HG02970 (cell line): ENCODE results near the gene C6orf136.

ENCODE experiments used
- ATAC-seq: cut with Tn5 transposase; IDR thresholded peaks from one replicate; pipeline ENCODE4 v1.9.1; 2021; ENCODE audit warnings: mild to moderate bottlenecking, moderate library complexity, moderate number of reproducible peaks; ENCODE audit not compliant: unreplicated experiment, low FRiP score

Gene C6orf136

GRCh38 chr6:30685157-30686008 is 38.5 kb downstream of the C6orf136 start:
- ATAC-seq, result no peak

GRCh38 chr6:30686009-30686907 is 39.3 kb downstream of the C6orf136 start, which contains the start of gene PPP1R18:
Gene PPP1R18, minus strand, starts transcription at chr6:30686645. Its CDS starts 627 bp downstream, at chr6:30686018.
- no peak for ATAC-seq

GRCh38 chr6:30686908-30687658 is 40.1 kb downstream of the C6orf136 start:
- ATAC-seq, result peak; percentile 48

GRCh38 chr6:30687659-30688431 is 40.9 kb downstream of the C6orf136 start:
- ATAC-seq, result no peak

- ATAC-seq, result no peak
These were observed 41.6 kb downstream of the C6orf136 start for GRCh38 chr6:30688569-30688968.

GRCh38 chr6:30689022-30689865 is 42.3 kb downstream of the C6orf136 start:
- ATAC-seq, result no peak

GRCh38 chr6:30689985-30690384 is 43.1 kb downstream of the C6orf136 start:
- no peak for ATAC-seq

GRCh38 chr6:30690403-30691207 is 43.7 kb downstream of the C6orf136 start, which contains the start of gene NRM:
Gene NRM, minus strand, starts transcription at chr6:30690984. Its CDS starts 10 bp downstream, at chr6:30690974.
- ATAC-seq, result no peak

- no peak for ATAC-seq
These were observed 44.4 kb downstream of the C6orf136 start for GRCh38 chr6:30691208-30691847.

- no peak for ATAC-seq
These were observed 49.5 kb downstream of the C6orf136 start for GRCh38 chr6:30696432-30696831.

GRCh38 chr6:30700340-30700739 is 53.4 kb downstream of the C6orf136 start:
- no peak for ATAC-seq
